Uterus (tissue), 4 donors: Measurements from ENCODE around the gene CTTN. TPM values are rescaled to one million over a fixed set of nuclear protein-coding genes. Genes with fewer than 3 reads are reported as not detected.

ENCODE experiments used
- DNase-seq, 2 donors: peaks; one replicate each; pipeline ENCODE4 v3.0.0-alpha.2; 2019 to 2020
- H3K27ac ChIP-seq, 2 donors: fragments of 200-600 bp; sonication (generic); 1 replicate in 1 of 2; 2 replicates in 1 of 2; pipeline ENCODE4 v1.5.1; 2016 to 2018
- H3K27me3 ChIP-seq, 2 donors: fragments of 200-600 bp; sonication (generic); one replicate each; pipeline ENCODE4 v1.5.1; 2018 to 2019; ENCODE audit warnings: control low read depth in 1 of 2
- H3K36me3 ChIP-seq, 2 donors: fragments of 200-600 bp; sonication (generic); one replicate each; pipeline ENCODE4 v1.5.1; 2019; ENCODE audit warnings: control low read depth in 1 of 2
- H3K4me1 ChIP-seq, 2 donors: fragments of 200-600 bp; sonication (generic); one replicate each; pipeline ENCODE4 v1.5.1; 2018 to 2019; ENCODE audit warnings: control low read depth in 1 of 2
- H3K4me3 ChIP-seq, 2 donors: fragments of 200-600 bp; sonication (generic); 1 replicate in 1 of 2; 2 replicates in 1 of 2; pipeline ENCODE4 v1.5.1; 2018 to 2019; ENCODE audit warnings: mild to moderate bottlenecking in 1 of 2
- H3K9me3 ChIP-seq, 2 donors: fragments of 200-600 bp; sonication (generic); one replicate each; pipeline ENCODE4 v1.5.1; 2019; ENCODE audit warnings: control low read depth in 1 of 2
- POLR2A ChIP-seq, 2 donors: fragments of 450-650 bp; IDR thresholded peaks; one replicate each; pipeline ENCODE4 v1.6.1; 2016; ENCODE audit warnings: antibody characterized with exemption in 2 of 2, mild to moderate bottlenecking in 1 of 2, moderate library complexity in 1 of 2
- intact Hi-C: fragments of 100-400 bp; cut with DNase I; formaldehyde crosslinking; loops from one replicate; pipeline ENCODE4 v1.15.1; 2023; ENCODE audit warnings: low total_unique reads
- total RNA-seq, 4 donors: library from RNA; depleted of rRNA in 3 of 4; stranded (reverse); fragments of >200 nt in 3 of 4; gene quantifications; one replicate each; pipeline versions ENCODE4 v1.1.0 to v1.2.4, GENCODE V29; 2014 to 2023
- TF ChIP-seq, protein P1 (sequence below), 4 experiments: fragments of 200-600 bp in 2 of 4; fragments of 450-650 bp in 2 of 4; sonication (generic) in 2 of 4; IDR thresholded peaks; one replicate each; pipeline ENCODE4 v1.5.1; 2016 to 2019; ENCODE audit warnings: antibody characterized with exemption in 4 of 4, mild to moderate bottlenecking in 2 of 4, moderate library complexity in 1 of 4
- donor health status: DM: yes; HTN: yes; CAD: no.

The CTTN gene
- total RNA-seq, 4 donors from 2014 or later: 109 to 279 (median 199) TPM

DNA sequence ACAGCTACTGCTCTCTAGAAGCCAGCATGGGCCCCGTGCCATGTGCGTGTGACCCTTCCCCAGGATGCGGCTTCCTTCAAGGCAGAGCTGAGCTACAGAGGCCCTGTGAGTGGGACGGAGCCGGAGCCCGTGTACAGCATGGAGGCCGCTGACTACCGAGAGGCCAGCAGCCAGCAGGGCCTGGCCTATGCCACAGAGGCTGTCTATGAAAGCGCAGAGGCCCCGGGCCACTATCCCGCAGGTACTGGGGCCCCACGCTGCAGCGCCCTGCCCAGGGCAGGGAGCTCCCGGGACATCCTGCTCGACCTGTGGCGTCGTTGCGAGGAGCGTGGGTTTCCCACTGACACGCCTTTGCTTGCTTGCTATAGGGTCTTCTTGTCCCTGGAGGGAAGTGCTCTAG, 34.7 kb downstream of the CTTN start:
- no peaks in the 10 kb centered on the region for H3K27me3 ChIP-seq
- H3K4me1 ChIP-seq: no peaks in the 10 kb centered on the region
- intact Hi-C loops: no loop called here
- H3K4me3 ChIP-seq: no peak overlapping the region
- no peak overlapping the region for H3K27ac ChIP-seq
- H3K9me3 ChIP-seq: no peaks in the 10 kb centered on the region
- no peaks in the 10 kb centered on the region for H3K36me3 ChIP-seq
- no peak for DNase-seq
- TF ChIP-seq, protein P1, sequence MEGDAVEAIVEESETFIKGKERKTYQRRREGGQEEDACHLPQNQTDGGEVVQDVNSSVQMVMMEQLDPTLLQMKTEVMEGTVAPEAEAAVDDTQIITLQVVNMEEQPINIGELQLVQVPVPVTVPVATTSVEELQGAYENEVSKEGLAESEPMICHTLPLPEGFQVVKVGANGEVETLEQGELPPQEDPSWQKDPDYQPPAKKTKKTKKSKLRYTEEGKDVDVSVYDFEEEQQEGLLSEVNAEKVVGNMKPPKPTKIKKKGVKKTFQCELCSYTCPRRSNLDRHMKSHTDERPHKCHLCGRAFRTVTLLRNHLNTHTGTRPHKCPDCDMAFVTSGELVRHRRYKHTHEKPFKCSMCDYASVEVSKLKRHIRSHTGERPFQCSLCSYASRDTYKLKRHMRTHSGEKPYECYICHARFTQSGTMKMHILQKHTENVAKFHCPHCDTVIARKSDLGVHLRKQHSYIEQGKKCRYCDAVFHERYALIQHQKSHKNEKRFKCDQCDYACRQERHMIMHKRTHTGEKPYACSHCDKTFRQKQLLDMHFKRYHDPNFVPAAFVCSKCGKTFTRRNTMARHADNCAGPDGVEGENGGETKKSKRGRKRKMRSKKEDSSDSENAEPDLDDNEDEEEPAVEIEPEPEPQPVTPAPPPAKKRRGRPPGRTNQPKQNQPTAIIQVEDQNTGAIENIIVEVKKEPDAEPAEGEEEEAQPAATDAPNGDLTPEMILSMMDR (IDR thresholded peaks at IDR 0.05): no peak
- no peak for TF ChIP-seq POLR2A (IDR thresholded peaks at IDR 0.05)

DNA sequence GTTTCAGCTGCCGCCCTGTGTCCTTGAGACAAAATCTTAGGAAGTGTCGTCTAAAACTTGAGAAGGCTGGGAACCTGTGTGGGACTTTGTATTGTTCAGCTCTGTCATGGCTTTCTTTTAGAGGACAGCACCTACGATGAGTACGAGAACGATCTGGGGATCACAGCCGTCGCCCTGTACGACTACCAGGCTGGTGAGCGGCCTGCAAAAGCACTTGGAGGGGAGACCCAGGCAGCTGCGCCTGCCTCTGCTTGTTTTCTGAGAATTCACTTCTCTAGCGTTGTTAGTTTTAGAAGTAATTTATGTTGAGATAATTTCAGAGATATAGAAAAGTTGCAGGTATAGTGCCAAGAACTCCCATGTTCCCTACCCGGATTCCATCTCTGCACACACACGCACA, 35.2 kb downstream of the CTTN start:
- no peaks in the 10 kb centered on the region for H3K9me3 ChIP-seq
- DNase-seq: no peak
- no peaks in the 10 kb centered on the region for H3K36me3 ChIP-seq
- intact Hi-C loops: no loop called here
- H3K27ac ChIP-seq: no peak overlapping the region
- H3K27me3 ChIP-seq: no peaks in the 10 kb centered on the region
- TF ChIP-seq, protein P1 (IDR thresholded peaks at IDR 0.05): no peak
- TF ChIP-seq POLR2A (IDR thresholded peaks at IDR 0.05): no peak
- no peak overlapping the region for H3K4me3 ChIP-seq
- H3K4me1 ChIP-seq: no peaks in the 10 kb centered on the region

DNA sequence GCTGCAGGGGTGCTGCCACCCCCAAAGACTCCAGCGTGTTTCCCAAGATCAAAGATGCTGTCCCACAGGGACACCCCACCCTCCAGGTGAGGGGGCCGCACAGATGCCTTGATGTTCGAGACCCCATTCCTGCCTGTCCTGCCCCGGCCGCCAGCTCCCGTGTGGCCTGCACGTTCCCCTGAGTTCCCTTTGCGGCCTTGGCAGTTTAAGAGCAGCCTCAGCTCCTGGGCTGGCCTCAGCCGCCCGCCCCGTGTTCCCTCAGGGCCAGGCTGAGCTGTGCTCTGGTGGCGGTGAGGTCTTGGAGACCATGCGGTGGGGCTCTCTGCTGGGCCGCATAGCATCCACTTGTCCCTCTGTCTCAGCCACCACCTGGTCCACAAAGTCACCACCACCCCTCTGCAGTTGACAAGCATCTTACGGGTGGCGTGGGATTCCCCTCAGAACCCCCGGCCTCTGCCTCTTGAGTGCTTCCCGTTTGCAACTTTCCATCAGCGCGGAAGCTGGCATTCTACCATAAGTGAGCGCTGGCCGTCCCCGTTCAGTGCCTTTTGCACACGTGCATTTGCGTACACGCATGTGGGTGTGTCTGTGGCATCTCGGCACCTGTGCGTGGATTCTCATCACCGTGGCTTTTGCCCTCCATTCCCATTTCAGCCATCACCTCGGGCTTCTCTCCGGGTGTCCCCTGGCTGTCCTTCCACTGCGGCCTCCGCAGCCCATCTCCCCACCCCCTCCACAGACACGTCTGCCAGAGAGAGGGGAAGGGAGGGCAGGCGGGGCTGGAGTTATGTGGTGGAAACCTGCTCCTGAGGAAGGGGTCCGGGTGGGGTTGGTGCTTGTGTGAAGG, 35.9 kb downstream of the CTTN start:
- Histone ChIP-seq H3K9me3 (no peaks in the 10 kb centered on the region), H3K36me3 (no peaks in the 10 kb centered on the region), H3K4me1 (no peaks in the 10 kb centered on the region), H3K4me3 (no peak overlapping the region), H3K27me3 (no peaks in the 10 kb centered on the region), H3K27ac (no peak overlapping the region)
- TF ChIP-seq, protein P1 (IDR thresholded peaks at IDR 0.05): no peak
- no peak for TF ChIP-seq POLR2A (IDR thresholded peaks at IDR 0.05)
- DNase-seq: no peak
- intact Hi-C loops: no loop called here

DNA sequence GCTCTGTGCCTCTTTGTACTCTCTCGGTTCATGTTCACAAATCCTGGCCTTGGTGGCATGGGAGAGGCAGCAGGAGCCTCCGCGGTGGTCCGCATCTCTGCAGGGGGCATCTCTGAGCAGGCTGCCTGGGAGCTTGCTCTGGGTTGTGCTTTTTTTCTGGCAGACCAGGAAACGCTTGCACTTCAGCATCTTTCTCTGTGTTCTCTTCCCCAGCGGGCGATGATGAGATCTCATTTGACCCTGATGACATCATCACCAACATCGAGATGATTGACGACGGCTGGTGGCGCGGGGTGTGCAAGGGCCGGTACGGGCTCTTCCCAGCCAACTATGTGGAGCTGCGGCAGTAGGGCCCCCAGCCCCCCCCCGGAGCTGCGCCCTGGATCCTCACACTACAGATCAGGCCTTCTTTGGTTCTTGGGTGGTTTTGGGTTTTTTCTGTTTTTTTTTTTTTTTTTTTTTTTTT, 36.5 kb downstream of the CTTN start:
- H3K27me3 ChIP-seq: no peaks in the 10 kb centered on the region

DNA sequence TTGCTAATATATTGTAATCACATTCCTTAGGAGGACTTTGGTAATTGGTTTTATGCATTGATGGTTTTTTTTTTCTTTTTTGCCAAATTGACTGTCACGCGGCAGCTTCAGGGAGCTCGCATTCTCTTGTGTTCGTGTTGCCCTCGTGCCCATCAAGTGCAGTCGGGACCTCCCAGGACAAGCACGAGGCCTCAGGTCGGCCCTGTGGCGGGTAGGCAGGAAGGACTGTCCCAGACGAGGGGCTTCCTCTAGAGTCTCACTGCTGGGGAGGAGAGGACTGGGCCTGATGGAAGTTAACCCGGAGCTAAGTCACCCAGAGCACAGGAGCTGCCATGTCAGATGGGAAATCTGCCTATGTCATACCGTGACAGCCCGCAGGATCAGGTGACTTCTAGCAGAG, 37.0 kb downstream of the CTTN start:
- Histone ChIP-seq H3K36me3 (no peaks in the 10 kb centered on the region), H3K27ac (no peak overlapping the region), H3K4me1 (no peaks in the 10 kb centered on the region), H3K9me3 (no peaks in the 10 kb centered on the region), H3K4me3 (no peak overlapping the region), H3K27me3 (no peaks in the 10 kb centered on the region)
- intact Hi-C loops: no loop called here
- DNase-seq: no peak
- TF ChIP-seq, protein P1 (IDR thresholded peaks at IDR 0.05): no peak
- TF ChIP-seq POLR2A (IDR thresholded peaks at IDR 0.05): no peak

More for the DNA sequence above, 36.5 kb downstream of the CTTN start:
- Histone ChIP-seq H3K4me1 (no peaks in the 10 kb centered on the region), H3K4me3 (no peak overlapping the region), H3K9me3 (no peaks in the 10 kb centered on the region), H3K27ac (no peak overlapping the region), H3K36me3 (no peaks in the 10 kb centered on the region)
- intact Hi-C loops: no loop called here
- TF ChIP-seq, protein P1 (IDR thresholded peaks at IDR 0.05): no peak
- no peak for TF ChIP-seq POLR2A (IDR thresholded peaks at IDR 0.05)
- no peak for DNase-seq
